HG03457 (cell line): ENCODE data around the gene RRP7A.
"Not testable (repeated sequence)": the region's sequence is repeated elsewhere in the genome, so short reads cannot be mapped to it uniquely, and the experiment has no call there.

Experiments
- ATAC-seq: cut with Tn5 transposase; IDR thresholded peaks from one replicate; pipeline ENCODE4 v1.9.1; 2021; ENCODE audit warnings: moderate number of reproducible peaks; ENCODE audit not compliant: unreplicated experiment

RRP7A gene, protein sequence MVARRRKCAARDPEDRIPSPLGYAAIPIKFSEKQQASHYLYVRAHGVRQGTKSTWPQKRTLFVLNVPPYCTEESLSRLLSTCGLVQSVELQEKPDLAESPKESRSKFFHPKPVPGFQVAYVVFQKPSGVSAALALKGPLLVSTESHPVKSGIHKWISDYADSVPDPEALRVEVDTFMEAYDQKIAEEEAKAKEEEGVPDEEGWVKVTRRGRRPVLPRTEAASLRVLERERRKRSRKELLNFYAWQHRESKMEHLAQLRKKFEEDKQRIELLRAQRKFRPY

DNA sequence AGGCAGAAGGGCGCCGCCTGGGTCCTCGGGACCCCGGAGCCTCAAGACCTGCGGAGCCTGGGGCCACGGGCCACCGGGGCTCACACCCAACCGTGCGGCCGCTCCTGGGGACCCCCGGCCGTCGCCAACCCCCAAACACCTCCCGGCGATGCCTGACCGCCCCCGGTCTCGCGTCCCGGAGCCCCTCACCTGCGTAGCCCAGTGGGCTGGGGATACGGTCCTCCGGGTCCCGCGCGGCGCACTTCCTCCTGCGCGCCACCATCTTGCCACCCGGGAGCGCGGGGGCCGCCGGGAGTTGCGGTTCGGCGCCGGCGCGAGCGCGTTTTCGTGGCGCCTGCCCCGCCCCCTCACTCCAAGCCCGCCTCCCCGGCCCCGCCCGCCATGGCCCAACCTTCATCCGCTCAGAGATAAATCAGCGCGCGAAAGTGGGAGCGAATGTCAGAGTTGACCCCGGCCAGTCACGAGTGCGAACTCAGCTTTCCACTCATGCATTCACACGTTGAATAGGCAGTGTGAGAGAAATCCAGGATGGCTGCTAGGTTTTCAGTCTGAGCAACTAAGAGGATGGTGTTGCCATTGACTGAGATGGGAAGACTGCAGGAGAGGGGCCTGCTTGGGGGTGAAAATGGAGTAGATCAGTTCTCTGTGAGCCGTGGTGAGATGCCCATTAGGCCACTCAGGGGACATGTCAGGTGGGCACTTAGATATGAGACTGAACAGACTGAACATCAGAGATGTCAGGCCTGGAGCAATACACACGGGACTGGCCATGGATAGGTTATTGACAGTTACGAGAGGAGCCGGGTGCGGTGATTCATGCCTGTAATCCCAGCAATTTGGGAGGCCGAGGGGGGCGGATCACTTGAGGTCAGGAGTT, at the start of gene RRP7A:
RRP7A (minus strand) TSS at position 272 of the 877 bp plus-strand sequence; CDS start at position 262, 10 bp downstream.
- ATAC-seq = no peak

DNA sequence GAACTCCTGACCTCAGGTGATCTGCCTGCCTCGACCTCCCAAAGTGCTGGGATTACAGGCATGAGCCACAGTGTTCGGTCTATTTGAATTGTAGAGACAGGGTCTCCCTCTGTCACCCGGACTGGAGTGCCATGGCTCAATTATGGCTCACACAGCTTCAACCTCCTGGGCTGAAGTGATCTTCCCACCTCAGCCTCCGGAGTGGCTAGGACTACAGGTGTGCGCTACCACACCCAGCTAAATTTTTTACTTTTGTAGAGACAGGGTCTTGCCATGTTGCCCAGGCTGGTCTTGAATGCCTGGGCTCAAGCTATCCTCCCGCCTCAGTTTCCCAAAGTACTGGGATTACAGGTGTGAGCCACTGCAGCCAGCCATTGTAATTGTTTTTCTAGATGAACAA, 48.4 kb upstream of the RRP7A start:
- not testable (repeated sequence) for ATAC-seq

DNA sequence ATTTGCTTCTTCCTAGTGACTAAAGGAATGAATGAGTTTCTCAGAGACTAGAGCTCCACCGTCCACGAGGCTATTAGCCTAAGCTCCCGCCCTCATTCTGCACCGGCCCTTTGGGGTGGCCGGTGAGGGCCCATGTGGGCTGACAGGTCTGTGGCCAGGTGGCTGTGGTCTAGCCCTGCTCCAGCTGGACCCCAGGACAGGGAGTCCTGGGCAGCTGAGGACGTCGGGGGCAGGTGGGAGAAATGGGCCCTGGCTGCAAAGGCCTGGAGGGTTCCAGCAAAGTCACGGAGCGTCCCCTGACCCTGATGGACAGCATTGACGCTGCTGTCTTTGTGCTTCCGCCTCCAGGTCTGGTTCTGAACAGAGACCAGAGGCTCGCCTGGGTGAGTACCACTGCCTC, 46.4 kb upstream of the RRP7A start:
- ATAC-seq = no peak

DNA sequence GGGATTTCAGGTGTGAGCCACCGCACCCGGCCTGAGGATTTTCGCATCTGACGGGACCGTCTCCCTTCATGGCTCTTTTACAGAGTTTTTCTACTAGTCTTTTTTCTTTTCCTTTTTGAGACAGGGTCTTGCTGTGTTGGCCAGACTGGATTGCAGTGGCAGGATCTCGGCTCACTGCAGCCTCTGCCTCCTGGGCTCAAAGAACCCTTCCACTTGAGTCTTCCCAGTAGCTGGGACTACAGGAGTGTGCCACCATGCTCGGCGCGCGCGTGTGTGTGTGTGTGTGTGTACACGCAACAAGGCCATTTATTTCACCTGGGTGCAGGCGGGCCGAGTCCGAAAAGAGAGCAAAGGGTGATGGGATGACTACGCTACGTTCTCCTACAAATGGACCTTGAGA, 45.1 kb upstream of the RRP7A start:
- no peak for ATAC-seq

DNA sequence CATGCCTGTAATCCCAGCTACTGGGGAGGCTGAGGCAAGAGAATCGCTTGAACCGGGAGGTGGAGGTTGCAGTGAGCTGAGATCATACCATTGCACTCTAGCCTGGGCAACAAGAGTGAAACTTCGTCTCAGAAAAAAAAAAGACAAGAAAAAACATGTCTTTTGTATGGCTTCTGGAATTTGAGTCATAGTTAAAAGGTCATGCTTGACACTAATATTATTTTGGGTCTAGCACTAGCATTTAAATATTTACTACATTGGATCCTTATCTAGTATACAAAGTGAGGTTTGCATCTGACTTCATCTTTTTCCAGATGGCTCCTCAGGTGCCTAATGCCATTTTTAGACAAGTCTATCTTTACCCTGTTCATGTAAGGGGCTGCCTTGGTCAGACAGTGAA, 44.3 kb upstream of the RRP7A start:
- not testable (repeated sequence) for ATAC-seq

DNA sequence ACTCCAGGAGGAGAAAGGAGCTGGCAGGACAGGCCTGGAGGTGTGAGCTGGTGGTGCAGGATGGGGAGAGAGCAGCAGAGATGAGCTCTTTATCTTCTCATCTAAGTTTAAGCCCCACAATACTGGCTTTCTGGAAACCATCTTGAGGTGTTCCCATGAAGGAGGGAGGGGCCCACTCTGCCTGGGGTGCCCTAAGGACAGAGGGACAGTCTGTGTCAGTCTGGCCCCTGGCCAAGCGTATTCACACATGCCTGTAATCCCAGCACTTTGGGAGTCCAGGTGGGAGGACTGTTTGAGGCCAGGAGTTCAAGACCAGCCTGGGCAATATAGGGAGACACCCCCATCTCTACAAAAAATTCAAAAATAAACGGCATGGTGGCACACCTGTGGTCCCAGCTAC, 43.1 kb upstream of the RRP7A start:
- no peak for ATAC-seq

DNA sequence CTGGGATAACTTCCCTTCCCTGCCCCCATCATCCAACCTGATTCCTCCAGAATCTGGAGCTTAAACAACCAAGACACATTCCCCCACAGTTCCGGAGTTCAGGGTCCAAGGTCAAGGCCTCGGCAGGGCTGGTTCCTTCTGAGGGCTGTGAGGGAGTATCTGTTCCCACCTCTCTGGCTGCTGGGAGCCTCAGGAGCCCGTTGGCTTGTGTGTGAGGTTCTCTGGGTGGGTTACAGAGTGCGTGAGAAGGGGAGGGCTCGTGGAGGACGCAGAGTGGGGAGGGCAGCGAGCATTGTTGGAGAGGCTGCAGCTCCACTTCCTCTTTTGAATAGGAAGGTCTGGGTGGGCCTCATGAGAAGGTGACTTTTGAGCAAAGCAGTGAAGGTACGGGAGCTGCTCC, 42.7 kb upstream of the RRP7A start:
- no peak for ATAC-seq

DNA sequence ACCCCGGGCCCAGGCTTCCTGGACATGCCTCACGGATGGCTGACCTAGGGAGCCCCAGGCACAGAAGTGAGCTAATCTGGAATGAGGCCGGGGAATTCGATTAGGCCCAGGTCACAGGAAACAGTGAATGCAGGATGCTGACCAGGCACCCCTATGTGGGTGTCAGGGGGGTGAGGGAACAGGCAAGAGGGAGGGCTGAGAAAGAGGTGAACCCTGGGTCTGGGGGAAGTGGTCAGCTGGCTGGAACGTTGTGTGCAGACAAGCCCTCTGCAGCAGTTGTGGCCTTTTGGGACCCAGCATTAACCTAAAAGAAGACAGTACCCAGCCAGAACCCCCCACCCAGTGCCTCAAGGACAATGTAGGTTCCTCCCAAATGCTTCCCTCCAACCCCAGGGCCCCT, 42.3 kb upstream of the RRP7A start:
- no peak for ATAC-seq

DNA sequence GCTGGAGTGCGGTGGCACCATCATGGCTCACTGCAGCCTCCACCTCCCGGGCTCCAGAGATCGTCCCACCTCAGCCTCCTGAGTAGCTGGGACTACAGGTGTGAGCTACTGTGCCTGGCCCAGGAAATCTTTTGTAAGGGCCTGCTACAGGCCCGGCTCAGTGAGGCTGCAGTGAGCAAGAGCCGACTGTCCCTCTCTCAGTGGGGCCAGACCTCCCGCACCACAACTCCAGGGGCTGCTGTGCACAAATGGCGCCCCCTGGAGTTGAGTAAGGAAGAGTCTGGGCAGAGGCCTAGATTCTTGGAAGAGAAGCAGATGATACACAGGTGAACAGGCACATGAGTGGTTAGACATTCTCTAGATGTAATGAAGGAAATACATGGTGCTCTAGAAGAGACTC, 41.2 kb upstream of the RRP7A start:
- no peak for ATAC-seq

DNA sequence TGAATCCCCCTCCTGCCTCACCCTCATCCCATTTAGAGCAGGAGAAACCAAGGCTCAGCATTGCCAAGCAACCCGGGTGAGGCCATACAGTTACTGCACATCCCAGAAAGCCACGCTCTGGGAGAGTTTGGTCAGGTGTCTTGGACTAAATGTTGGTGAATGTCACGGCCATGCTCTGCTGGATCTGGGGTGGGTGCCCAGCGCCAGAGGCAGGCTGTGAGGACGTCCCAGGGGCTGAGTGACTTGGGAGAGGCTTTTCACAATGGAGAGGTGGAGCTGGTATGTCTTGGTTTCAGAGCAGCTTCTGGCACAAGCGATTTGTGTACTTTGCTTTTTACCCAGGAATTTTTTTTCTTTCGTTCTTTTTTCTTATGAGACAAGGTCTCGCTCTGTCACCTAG, 40.8 kb upstream of the RRP7A start:
- no peak for ATAC-seq

DNA sequence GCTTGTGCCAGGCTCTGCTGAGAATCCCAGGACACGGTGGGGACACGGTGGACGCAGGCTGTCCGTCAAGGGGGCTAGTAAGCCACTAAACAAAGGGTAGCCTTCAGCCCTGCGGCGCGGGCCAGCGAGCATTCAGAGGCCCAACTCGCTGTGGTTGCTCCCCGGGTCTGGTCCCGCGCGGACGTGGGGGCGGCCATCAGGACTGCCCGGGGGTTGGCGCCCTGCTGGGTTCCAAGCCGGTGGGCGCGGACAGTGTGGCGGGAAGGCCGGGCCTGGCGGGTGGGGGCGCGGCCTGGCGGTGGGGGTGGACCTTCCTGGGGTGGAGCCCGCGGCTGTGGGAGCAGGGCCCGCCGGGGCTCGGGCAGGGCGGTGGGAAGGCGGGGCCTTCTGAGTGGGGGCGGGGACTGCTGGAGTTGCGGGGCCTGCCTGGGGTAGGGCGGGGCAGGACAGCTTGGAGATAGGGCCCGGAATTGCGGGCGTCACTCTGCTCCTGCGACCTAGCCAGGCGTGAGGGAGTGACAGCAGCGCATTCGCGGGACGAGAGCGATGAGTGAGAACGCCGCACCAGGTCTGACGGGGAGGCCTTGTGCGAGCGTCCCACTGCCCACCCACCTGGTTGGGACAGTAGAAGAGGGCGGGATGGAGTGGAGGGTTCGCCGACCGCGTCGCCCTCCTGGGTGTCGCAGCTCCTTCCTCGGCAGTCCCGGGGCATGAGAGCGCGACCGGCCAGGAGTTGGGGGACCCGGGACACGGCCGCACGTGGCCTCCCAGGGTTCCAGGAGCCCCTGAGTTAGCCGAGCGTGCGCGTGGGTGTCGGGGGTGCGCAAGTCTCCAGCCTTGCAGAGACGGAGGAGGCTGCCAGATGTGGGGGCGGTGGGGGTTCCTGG, 34.1 kb upstream of the RRP7A start, which contains the start of gene SERHL2:
SERHL2 (plus strand) TSS at position 482 of the 887 bp plus-strand sequence; CDS start at position 547, 65 bp downstream.
- ATAC-seq = peak; percentile 44

DNA sequence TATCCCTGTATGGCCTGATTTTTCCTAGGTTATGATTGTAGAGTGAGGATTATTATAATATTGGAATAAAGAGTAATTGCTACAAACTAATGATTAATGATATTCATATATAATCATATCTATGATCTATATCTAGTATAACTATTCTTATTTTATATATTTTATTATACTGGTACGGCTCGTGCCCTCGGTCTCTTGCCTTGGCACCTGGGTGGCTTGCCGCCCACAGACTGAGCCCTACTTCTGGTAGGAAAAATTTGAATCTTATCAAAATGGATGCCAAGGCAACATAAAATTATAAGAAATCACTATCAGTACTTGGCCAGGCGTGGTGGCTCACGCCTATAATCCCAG, 32.7 kb upstream of the RRP7A start:
- not testable (repeated sequence) for ATAC-seq

DNA sequence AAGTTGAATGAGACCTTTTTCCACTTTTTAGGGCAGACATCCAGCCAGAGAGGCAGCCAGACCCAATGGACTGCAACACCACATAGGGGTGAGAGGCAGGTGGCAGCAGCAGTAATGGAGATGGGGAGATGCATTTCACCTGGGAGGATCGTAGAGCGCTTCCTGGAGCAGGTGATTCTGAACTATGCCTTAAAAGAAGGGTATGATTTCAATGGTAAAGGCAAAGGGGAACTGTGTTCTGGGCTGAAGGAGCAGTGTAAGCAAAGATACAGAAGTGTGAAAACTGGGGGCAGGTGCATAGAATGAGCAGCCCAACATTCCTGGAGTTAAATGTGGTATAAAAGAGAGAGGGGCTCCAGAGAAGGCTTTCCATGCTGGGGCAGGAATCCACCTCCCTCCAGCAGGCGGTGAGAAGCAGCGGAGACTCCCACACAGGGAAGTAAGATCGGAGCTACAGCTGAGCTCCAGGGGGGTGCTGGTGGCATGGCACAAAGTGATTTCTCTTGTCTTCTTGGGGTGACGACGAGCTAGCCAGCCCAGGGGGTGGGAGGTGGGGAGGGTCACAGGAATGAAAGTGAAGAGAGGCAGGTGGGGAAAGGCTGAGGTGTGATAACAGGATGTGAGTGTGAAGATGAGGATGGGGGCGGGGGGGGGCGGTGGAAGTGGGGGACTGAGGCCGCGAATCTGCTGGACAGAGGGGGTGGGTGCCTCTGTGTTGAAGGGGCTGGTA, 29.9 kb upstream of the RRP7A start:
- no peak for ATAC-seq

DNA sequence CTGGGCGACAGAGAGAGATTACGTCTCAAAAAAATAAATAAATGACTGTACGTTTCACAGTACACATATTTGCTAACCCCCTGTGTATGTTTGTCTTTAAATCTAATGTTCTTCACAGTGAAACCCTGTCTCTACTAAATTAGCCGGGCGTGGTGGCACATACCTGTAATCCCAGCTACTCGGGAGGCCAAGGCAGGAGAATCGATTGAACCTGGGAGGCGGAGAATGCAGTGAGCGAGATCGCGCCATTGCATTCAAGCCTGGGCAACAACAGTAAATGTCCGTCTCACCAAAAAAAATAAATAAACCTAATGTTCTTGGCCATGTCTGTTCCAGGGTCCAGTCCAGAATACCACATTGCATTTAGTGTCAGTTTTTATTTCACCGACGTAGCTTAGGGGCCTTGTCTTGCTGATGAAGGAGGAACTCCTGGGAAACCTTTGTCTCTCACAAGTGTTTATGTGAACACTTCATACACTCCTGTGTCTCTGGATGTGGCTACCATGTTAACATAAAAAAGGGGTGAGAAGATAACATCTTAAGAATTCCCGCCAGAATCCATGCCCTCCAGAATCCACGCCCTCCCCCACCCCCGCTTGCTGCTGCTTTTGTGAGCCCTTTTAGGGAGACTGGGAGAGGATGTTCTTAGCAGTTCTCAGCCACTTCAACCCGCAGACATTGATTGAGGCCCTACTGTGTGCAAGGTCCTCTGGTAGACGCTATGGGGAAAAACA, 29.2 kb upstream of the RRP7A start:
- no peak for ATAC-seq

DNA sequence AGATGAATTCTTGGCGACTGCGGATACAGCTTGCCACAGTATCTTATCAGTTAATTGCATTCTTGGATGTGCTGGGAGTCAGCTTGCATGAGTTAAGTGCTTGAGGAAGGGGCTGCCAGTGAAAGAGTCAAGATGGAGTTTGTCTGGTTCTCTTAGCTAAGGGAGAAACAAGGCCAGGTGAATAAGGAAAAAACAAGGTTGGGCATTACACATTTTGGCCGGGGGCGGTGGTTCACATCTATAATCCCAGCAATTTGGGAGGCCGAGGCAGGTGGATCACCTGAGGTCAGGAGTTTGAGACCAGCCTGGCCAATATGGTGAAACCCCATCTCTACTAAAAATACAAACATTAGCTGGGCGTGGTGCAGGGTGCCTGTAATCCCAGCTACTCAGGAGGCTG, 28.5 kb upstream of the RRP7A start:
- not testable (repeated sequence) for ATAC-seq

DNA sequence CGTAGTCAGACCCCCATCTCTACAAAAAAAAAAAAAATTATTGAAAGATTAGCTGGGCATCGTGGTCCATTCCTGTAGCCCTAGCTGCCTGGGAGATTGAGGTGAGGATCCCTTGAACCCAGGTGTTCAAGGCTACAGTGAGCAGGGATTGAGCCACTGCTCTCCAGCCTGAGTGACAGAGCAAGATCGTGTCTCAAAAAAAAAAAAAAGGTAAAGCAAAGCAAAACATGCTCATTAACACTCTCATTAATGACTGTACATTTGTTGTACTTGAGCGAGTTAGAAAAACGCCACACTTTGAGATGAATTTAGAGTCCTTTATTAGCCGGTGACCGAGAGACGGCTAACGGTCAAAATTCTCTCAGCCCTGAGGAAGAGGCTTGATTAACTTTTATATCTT, 28.0 kb upstream of the RRP7A start:
- no peak for ATAC-seq

DNA sequence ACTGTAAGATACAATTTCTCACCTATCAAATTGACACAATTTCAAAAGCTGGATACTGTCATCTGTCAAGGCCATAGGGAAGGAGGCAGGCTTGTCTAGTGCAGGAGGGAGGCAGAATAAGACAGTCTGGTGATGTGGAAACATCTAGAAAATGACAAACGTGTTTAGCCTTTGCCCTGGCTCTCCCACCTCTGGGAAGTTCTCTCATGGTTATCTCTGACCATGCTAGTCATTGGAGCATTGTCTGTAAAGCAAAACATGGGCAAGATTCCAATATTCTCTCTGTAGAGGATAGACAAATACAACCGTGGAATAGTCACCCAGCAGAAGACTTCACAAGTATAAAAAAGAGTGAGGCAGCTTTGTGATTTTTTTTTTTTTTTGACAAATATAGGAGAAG, 25.1 kb upstream of the RRP7A start:
- no peak for ATAC-seq

DNA sequence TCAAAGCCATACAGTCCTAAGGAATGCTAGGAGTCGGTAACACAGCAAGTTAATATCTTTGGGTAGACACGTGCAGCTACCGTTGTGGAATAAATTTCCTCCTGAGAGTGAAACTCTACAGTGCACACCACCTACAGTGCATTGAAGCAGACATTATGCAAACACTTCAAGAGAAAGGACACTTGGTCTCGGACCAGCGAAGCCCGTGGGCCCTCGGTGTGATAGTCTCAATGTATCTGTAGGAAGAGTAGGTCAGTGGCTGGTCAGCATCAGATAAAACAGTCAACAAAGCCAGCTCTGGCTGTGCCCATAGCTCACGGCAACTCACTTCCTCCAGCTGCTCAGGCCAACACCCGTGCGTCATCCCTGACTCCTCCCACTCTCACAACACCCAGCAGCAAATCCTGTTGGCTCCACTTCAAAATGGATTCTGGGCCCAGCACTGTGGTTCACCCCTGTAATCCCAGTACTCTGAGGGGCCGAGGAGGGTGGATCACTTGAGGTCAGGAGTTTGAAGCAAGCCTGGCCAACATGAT, 19.7 kb upstream of the RRP7A start:
- ATAC-seq = not testable (repeated sequence)

DNA sequence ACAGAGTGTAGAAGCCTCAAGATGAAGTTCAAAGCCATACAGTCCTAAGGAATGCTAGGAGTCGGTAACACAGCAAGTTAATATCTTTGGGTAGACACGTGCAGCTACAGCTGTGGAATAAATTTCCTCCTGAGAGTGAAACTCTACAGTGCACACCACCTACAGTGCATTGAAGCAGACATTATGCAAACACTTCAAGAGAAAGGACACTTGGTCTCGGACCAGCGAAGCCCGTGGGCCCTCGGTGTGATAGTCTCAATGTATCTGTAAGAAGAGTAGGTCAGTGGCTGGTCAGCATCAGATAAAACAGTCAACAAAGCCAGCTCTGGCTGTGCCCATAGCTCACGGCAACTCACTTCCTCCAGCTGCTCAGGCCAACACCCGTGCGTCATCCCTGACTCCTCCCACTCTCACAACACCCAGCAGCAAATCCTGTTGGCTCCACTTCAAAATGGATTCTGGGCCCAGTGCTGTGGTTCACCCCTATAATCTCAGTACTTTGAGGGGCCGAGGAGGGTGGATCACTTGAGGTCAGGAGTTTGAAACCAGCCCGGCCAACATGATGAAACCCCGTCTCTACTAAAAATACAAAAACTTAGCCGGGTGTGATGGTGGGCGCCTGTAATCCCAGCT, 17.7 kb upstream of the RRP7A start:
- ATAC-seq = not testable (repeated sequence)
